ENCODE results near the gene AMFR.
A peak's percentile ranks its signal among the peaks of the same experiment; 100 is the strongest.

The AMFR gene

GRCh38 chr16:56362706-56363105 lies 62.6 kb downstream of the AMFR start:
- no peak for DNase-seq (ENCODE audit: low read depth)

DNA sequence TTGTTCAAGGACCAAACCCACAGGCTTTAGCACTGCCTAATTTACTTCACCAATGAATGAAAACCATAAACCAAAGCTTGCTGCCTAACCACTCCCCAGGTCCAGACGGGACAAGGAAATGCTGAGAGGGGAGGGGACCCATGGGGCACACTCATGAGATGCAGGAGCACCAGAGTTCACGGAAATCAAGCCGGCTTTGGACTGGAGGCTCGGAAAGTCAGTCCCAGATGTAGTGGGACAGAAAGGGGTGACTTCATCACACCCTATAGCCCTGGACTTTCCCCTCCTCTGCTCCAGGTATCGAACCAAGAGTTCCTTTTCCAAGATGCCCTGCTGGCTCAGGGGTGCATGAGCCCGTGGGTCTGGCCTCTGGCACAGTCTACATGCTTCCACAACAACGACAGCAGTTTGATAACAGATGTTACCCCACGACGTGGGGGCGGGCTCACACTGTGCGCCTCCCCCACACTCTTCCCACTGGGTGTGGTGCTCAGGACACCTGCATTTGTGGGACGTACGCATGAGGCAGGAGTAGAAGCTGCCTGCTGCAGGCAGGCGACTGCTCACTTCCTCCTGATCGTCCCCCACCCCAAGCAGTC lies 63.2 kb downstream of the AMFR start:
- DNase-seq (ENCODE audit: low read depth): no peak

GRCh38 chr16:56360117-56361008 lies 65.0 kb downstream of the AMFR start:
- DNase-seq (ENCODE audit: low read depth): no peak

GRCh38 chr16:56357765-56358322 lies 67.5 kb downstream of the AMFR start:
- no peak for DNase-seq (ENCODE audit: low read depth)

- peak; percentile 27 for DNase-seq (ENCODE audit: low read depth)
Observed at GRCh38 chr16:56357241-56357764, 68.0 kb downstream of the AMFR start.

DNA sequence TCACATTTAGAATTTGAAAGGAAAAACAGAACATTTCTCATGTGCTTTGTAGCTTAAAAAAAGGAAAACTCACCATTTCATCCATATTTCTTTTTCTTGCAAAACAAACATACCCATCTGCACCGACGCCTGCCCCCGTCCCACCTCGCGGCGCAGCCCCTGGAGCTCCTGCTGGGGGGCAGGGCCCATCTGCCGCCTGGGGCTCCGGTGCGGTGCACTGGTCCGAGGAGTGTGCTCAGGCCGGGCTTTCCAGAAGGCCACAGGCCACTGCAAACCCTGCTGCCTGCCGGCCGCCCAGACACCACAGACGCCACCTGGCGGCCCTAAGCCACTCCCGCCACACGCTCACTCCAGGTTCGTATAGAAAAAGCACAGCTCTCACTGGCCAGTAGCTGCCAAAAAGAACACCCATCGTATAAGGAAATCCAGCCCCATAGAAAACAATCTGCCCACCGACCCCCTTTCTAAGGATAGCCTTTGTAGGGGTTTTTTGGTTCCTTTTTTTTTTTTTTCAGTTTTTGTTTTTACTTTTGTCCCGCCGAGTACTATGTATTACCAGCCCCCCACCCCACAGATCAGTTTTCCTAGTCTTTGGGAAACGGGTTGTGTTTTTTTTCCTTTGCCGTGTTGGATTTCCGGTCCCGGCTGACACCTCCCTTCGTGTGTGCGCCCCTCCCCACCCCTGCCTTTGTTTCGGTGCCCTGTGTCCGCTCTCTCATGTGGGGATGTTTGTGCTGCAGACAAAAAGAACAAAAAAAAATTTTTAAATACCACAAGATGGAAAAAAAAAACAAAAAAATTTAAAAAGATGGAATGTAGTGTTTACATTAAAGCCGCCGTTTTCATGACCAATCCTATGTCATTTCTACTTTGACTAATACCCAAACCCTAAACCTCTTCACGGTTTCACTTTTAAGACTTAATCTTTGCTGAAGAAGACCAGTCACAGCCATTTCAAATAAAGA lies 68.8 kb downstream of the AMFR start:
- peak; percentile 80 for DNase-seq (ENCODE audit: low read depth)

DNA sequence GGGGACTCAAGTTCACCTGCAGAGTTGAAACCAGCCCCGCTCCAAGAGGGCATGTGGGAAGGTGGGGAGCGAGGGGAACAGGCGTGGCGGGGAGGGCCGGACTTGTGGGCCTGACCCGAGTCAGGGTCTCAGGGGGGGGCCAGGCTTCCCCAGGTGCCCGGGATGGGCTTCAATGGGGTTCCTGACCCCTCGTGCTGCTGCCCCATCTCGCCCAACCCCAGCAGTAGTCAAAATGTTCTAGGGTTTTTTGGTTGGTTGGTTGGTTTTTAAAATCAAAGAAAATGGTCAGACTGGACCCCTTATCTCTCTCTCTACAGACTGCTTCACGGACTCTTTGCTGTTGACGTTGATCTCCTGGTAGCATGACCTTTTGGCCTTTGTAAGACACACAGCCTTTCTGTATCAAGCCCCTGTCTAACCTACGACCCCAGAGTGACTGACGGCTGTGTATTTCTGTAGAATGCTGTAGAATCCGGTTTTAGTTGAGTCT lies 69.5 kb downstream of the AMFR start:
- no peak for DNase-seq (ENCODE audit: low read depth)

DNA sequence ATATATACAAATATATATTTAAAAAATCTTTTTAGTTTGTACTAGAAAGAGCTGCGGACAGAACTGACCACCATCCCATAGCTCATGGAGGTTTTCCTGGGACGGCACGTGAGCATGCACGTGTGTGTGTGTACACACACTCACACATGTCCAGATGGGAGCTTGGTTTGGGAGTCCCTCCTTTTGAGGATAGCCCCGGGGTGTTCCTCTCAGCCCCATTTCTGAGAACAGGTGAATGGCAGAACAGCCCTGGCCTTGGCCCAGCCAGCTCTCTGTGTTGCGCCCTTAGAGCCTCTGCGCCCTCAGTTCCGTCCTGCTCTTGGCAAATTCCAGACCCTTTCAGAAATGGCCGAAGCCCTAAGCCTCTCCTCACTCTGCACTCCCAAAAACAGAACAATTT lies 70.1 kb downstream of the AMFR start:
- no peak for DNase-seq (ENCODE audit: low read depth)

DNA sequence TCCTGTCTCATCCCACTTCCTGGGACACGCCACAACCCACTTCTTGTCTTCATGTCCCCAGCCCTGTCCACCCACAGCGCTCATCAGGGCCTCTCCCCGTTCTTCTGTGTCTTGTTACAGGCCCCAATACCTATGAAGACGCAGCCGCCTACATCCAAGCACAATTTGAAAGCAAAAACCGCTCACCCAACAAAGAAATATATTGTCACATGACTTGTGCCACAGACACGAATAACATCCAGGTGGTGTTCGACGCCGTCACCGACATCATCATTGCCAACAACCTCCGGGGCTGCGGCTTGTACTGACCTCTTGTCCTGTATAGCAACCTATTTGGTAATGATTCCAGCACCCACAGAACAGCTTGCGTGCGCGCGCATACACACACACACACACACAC lies 70.6 kb downstream of the AMFR start:
- DNase-seq (ENCODE audit: low read depth): no peak

- no peak for DNase-seq (ENCODE audit: low read depth)
Observed at GRCh38 chr16:56354016-56354415, 71.3 kb downstream of the AMFR start.

GRCh38 chr16:56353054-56353921 lies 72.1 kb downstream of the AMFR start:
- no peak for DNase-seq (ENCODE audit: low read depth)

- no peak for DNase-seq (ENCODE audit: low read depth)
Observed at GRCh38 chr16:56352351-56353053, 72.8 kb downstream of the AMFR start.

DNA sequence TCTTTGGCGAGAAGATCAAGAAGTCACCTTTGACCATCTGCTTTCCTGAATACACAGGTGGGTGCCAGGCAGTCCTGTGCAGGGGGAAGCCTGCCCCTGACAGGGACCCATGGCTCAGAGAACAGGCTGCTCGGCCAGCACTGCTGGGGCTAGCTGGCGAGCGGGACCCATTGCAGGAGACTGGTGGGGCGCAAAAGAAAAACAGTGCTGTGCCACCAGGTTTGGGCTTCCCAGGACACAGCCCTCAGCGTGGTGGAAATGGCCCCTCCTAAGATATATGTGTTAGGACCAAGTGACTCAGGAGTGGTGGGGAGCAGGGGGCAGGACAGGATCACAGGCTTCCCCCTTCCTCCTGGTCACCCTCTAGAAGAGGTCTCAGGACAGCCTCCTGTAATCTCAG lies 73.9 kb downstream of the AMFR start:
- no peak for DNase-seq (ENCODE audit: low read depth)

DNA sequence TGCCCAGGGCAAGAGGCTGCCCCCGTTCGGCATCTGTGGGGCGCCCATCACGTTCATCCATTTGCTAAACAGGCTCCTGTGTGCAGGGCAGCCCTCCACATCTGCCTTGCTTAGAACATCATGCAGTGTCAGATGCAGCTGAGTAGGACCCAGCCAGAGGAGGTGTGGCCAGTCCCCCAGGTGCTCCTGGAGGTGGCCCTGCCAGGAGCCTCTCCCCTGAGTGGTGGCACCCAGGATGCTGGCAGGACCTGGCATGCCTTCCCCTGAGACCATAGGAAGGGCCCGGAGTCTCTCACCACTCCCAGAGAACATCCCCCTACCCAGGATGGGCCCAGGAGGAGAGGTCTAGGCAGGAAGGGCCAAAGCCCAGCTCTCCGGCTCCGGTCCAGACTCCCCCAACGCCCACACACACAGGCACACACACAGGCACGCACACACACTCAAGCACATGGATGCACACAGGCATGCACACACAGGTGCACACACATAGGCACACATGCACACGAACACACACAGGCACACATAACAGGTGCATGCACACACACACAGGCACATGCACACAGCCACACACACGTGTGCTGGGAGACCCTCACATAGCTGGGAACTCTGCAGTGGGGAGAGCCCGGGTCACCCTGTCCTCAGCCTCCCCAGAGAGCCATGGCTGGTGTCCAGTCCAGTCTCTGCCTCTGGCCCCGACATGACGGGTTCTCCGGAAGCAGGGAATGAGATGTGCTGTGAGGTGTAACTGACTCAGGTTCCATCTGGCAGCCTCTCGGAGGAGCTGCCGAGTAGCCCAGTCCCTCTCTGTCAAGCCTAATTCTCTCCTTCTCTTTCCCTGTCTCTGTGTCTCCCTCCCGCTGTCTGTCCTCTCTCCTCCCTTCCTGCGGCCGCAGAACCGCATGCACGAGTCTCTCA lies 74.6 kb downstream of the AMFR start:
- no peak for DNase-seq (ENCODE audit: low read depth)

GRCh38 chr16:56349711-56350161 lies 75.6 kb downstream of the AMFR start:
- DNase-seq (ENCODE audit: low read depth): no peak

GRCh38 chr16:56349086-56349415 lies 76.3 kb downstream of the AMFR start:
- no peak for DNase-seq (ENCODE audit: low read depth)

- no peak for DNase-seq (ENCODE audit: low read depth)
Observed at GRCh38 chr16:56348168-56349085, 76.9 kb downstream of the AMFR start.

GRCh38 chr16:56347670-56348069 lies 77.7 kb downstream of the AMFR start:
- DNase-seq (ENCODE audit: low read depth): no peak
